Lower leg skin (tissue), 3 donors: ENCODE measurements around the gene XG.
"Not testable (repeated sequence)": the region's sequence is repeated elsewhere in the genome, so short reads cannot be mapped to it uniquely, and the experiment has no call there.

Source experiments
- CTCF ChIP-seq, 3 donors: fragments of 450-650 bp; IDR thresholded peaks; one replicate each; pipeline ENCODE4 v1.5.1; 2016; ENCODE audit warnings: antibody characterized with exemption in 3 of 3, mild to moderate bottlenecking in 3 of 3, moderate library complexity in 2 of 3
- POLR2A ChIP-seq, 2 donors: fragments of 450-650 bp; IDR thresholded peaks; one replicate each; pipeline ENCODE4 v1.6.1; 2016 to 2017; ENCODE audit warnings: antibody characterized with exemption in 2 of 2, mild to moderate bottlenecking in 1 of 2, moderate library complexity in 1 of 2

GRCh38 chrX:2746250-2746649 is 5.6 kb upstream of the XG start:
- TF ChIP-seq CTCF, POLR2A (IDR thresholded peaks at IDR 0.05): not testable (repeated sequence)
